Cardiac septum (tissue), 1 donor: ENCODE results near the gene BCKDHB. TPM values are rescaled to one million over a fixed set of nuclear protein-coding genes. Genes with fewer than 3 reads are reported as not detected.
"Not testable (repeated sequence)": the region's sequence is repeated elsewhere in the genome, so short reads cannot be mapped to it uniquely, and the experiment has no call there.

ENCODE experiments used
- DNase-seq: peaks from one replicate; pipeline ENCODE4 v3.0.0-alpha.2; 2020; ENCODE audit warnings: low spot score
- intact Hi-C: fragments of 100-400 bp; cut with DNase I; formaldehyde crosslinking; loops from one replicate; pipeline ENCODE4 v1.14.0; 2022
- total RNA-seq: library from RNA; stranded (reverse); fragmentation: NEBNext Ultra II Directional; extraction: Animal tissue kit (Norgen Biotek cat#: 25700); gene quantifications from one replicate; pipeline ENCODE4 v1.2.1, GENCODE V29; 2021
- donor health status: DM: no; HTN: no; CAD: no.

Gene BCKDHB
- total RNA-seq, 1 donor from 2014 or later = 23.8 TPM

DNA sequence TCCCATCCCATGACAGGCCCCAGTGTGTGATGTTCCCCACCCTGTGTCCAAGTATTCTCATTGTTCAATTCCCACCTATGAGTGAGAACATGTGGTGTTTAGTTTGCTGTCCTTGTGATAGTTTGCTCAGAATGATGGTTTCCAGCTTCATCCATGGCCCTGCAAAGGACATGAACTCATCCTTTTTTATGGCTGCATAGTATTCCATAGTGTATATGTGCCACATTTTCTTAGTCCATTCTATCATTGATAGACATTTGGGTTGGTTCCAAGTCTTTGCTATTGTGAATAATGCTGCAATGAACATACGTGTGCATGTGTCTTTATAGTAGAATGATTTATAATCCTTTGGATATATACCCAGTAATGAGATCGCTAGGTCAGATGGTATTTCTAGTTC is 132.3 kb downstream of the BCKDHB start:
- DNase-seq, intact Hi-C loops: not testable (repeated sequence)

DNA sequence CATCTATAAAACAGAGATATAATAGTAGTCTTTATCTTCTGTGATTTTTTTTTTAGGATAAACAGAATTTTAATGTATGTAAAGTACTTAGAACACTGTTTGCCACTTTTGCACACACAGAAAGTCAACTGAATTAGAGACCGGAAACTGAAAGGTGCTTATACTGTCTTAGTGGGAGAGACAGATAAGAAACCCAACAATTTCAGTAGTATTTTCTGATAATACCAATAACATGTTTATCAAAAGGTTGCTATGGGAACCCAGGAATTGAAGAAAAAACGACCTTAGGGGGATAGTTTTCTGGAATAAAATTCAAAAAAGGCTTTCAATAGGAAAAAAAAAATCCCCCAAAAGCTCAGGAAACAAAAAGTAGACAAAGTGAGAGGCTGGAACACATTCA is 138.6 kb downstream of the BCKDHB start:
- intact Hi-C loops = no loop called here
- DNase-seq = no peak

DNA sequence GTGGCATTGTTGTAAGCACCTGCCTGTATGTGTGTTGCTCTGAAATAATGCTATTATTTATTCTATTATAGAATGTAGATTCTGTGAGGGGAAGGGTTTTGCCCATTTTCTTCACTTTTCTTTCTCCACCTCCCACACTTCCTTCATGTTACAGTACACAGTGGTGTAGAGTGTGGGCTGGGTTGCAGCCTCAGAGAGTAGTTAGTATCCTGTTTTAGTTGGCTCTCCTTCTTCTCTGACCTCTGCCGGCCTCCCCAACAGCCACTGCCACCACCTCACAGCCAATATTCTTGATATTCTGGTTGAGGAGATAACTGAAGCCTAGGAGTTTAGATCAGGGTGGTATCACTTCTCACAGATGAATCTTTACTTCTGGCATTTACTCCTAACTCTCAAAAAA is 143.4 kb downstream of the BCKDHB start:
- intact Hi-C loops = no loop called here
- no peak for DNase-seq

DNA sequence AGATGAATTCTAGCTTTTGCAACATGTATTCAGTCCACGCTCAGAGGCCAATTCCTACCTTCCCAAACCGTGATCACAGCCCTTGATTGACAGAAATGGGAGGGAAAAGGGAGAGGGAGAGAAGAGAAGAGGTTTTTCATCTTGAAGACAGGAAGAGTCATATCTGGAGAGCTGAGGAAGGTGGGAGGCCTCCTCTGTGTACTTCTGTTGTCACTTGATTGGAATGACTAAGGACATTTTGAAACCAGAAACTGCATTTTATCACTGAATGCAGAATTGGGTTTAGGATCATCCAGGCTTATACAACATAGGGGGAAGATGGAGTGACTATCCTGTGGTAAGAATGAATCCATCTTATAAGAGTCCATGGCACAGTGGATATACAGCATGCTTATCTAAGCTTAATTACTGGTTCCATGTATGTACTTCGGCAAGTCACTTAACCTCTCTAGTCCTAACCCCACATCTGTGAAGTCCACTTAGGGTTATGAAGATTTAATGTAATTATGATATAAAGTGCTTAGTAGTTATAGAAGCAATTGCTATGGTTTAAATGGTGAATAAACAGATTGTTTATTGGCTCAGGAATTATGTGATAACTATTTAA is 144.0 kb downstream of the BCKDHB start:
- no peak for DNase-seq
- intact Hi-C loops = no loop called here

DNA sequence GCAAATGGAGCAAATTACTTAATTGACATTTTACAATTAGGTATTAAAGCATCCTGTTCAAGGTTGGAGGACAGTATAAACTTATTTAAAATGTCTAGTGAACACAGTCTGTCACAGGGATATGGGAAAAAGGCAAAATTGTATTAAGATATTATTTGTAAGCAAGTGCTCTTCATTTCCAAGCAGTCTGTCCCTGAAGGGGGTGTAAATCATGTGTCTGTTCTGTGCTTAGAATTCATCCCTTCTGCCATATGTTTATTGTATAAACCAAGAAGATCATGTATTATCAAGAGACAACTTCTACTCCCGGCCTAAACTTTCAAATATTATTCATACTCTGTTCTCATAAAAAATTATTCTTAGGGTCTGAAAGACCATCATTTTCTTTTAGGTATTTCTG is 144.8 kb downstream of the BCKDHB start:
- intact Hi-C loops = no loop called here
- DNase-seq = no peak

DNA sequence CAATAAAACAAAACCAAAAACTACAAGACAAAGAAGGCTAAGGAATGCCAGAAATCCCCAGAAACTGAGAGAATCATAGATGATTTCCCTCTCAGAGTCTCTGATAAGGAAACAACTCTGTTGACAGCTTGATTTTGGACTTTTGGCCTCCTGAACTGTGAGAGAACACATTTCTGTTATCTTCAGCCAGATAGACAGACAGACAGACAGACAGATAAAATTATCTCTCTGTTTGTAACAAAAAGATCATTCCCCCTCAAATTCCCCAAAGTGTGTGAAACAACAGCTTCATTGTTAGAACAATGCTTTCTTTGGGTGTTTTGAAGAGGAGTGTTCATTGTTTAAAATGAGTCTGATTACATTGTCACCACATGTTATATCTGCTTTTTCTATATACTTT is 148.2 kb downstream of the BCKDHB start:
- DNase-seq = no peak
- intact Hi-C loops = no loop called here

DNA sequence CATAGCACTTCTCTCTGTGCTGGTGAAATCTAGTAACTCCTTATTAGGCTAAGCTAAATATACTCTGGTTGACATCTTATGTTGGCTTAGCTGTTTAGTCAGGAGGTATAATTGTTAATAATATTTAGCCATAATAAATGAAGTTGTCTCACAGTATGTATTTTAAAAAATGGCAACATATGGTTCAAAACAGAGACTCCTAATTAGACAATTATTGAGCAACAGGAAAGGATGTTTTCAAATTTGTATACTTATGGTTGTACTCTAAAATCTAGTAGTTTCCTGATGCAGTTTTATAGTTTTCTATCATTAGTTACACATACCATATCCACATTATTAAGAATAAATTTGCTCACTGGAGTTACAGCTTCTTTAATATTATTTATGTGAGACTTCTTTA is 150.2 kb downstream of the BCKDHB start:
- intact Hi-C loops = no loop called here
- DNase-seq = no peak

DNA sequence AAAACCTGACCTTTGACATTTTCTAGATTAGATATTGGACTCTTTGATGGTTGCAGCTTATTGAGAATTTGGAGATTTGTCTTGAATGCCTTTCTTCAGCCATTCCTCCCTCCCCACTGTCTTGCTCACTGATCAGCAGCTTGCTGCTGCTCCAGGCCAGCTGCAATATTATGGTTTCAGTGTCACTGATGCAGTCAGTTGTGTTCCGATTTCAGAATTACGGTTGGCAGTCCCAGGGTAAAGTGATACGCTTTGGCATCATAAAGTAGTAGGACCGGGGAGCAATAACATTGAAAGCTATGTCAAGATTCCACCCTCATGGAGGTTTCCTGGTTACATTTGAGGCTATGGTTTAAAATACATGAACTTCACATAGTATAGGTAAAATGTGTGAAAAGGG is 152.6 kb downstream of the BCKDHB start:
- intact Hi-C loops = no loop called here

GRCh38 chr6:80263585-80263984 is 157.1 kb downstream of the BCKDHB start:
- no peak for DNase-seq
- intact Hi-C loops = no loop called here

More for the DNA sequence above, 152.6 kb downstream of the BCKDHB start:
- no peak for DNase-seq

- intact Hi-C loops = no loop called here
- DNase-seq = no peak
Observed at GRCh38 chr6:80268865-80269730, 162.6 kb downstream of the BCKDHB start.

DNA sequence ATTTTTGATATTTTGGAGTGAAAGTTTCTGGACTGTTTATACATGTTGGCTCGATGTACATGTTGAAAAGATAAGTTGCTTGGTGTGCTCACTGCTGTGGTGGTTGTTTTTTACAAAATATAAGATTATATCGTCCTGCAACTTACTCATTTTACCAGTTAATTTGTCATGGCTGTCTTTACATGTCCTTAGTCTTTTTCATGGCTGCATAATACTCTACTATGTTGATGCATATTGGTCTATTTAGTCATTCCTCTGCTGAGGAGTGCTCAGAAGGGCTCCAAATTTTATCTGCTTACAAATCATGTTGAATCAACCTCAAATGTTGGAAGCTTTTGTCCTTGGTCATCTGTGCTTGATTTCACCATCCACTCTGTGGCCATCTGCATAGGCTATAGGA is 164.6 kb downstream of the BCKDHB start:
- intact Hi-C loops = no loop called here
- DNase-seq = no peak

- intact Hi-C loops = no loop called here
- no peak for DNase-seq
Observed at GRCh38 chr6:80272988-80273387, 166.5 kb downstream of the BCKDHB start.

DNA sequence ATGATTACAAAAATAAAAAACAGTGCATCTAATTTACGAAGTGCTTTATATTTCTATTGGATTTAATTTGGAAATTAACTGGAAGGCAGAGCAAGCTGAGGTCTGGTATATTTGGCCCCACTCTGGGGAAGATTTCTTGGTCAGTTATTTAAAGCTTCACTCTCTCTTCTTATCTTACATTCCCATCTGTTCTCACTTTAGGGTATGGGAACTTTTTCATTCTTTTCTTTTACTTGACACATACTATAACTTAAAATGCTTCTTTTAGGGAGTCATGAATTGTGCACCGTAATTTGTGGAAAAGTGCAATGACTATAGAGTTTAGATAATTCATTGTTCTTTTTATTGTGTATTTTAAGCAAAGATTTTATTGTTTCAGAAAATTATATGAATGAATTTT is 170.4 kb downstream of the BCKDHB start:
- intact Hi-C loops = no loop called here
- no peak for DNase-seq

- no peak for DNase-seq
- intact Hi-C loops = no loop called here
Observed at GRCh38 chr6:80277501-80277900, 171.0 kb downstream of the BCKDHB start.

DNA sequence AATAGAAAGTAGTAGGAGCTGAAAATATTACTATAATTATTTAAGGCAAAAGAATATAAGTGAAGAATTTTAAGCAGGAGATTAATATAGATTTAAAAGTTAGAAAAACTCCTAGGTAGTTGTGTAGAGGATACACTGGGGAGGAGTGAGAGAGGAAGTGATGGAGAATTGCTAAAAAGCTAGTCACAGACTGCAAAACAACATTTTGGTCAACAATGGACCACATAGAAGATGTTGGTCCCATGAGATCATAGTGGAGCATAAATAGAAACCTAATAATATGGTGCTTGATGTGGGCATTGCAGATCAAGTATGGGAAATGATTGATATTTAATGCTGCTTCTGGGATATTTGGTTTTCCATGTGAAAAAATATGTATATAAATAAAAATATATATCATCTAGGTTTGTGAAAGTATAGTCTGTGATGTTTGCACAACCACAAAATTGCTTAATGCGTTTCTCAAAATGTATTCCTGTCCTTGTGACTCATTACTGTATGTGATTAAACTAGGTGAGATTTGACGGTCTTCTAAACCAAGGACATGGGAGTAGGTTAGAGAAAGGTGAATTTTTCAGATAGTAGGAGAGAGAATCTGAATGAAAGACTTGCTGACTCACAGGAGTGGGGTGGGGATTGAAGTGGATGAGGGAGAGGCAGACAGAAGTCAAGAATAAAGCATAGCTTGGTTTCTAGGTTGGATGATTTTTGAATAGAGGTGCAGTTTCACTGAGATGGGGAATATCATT is 174.0 kb downstream of the BCKDHB start:
- intact Hi-C loops = no loop called here
- DNase-seq = no peak

- intact Hi-C loops = no loop called here
- no peak for DNase-seq
Observed at GRCh38 chr6:80282913-80283554, 176.6 kb downstream of the BCKDHB start.

GRCh38 chr6:80287112-80287511 is 180.6 kb downstream of the BCKDHB start:
- no peak for DNase-seq
- intact Hi-C loops = no loop called here

- intact Hi-C loops = no loop called here
Observed at GRCh38 chr6:80287607-80288006, 181.1 kb downstream of the BCKDHB start.

GRCh38 chr6:80289727-80290126 is 183.3 kb downstream of the BCKDHB start:
- intact Hi-C loops = no loop called here
- DNase-seq = no peak

More at GRCh38 chr6:80287607-80288006, 181.1 kb downstream of the BCKDHB start:
- DNase-seq = no peak

DNA sequence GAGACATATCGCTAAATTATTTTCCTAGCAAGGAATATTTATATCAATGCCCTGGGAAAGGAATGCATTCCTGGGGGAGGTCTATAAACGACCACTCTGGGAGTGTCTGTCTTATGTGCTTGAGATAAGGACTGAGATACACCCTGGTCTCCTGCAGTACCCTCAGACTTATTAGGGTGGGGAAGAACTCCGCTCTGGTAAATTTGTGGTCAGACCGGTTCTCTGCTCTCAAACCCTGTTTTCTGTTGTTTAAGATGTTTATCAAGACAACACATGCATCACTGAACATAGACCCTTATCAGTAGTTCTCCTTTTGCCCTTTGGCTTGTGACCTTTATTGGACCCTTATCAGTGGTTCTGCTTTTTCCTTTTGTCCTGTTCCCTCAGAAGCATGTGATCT is 188.1 kb downstream of the BCKDHB start:
- intact Hi-C loops, DNase-seq: not testable (repeated sequence)
